Loucy (cell line): Measurements from ENCODE around the gene TAS1R3.

Experiments used
- H2AFZ ChIP-seq: fragments of 200-600 bp; sonication (generic); 2 replicates; pipeline ENCODE4 v1.6.0; 2016; ENCODE audit warnings: antibody characterized with exemption, mild to moderate bottlenecking, low read length, moderate library complexity
- H3F3A ChIP-seq: fragments of 200-600 bp; 2 replicates; pipeline ENCODE4 v1.6.0; 2016; ENCODE audit warnings: antibody characterized with exemption, low read depth, mild to moderate bottlenecking
- H3K27me3 ChIP-seq: fragments of 200-600 bp; sonication (generic); 2 replicates; pipeline ENCODE4 v1.6.1; 2014; ENCODE audit warnings: low read length, mild to moderate bottlenecking; ENCODE audit not compliant: insufficient read depth, poor library complexity, severe bottlenecking
- H3K36me3 ChIP-seq: fragments of 200-600 bp; sonication (generic); 2 replicates; pipeline ENCODE4 v1.6.1; 2016; ENCODE audit warnings: low read length; ENCODE audit not compliant: insufficient read depth
- H3K4me1 ChIP-seq: fragments of 200-600 bp; sonication (generic); 2 replicates; pipeline ENCODE4 v1.5.1; 2014; ENCODE audit warnings: low read length, mild to moderate bottlenecking; ENCODE audit not compliant: insufficient read depth, poor library complexity, severe bottlenecking
- H3K4me2 ChIP-seq: fragments of 200-600 bp; sonication (generic); 2 replicates; pipeline ENCODE4 v1.6.0; 2014; ENCODE audit warnings: antibody characterized with exemption, low read length, low read depth, mild to moderate bottlenecking; ENCODE audit not compliant: poor library complexity, severe bottlenecking
- H3K4me3 ChIP-seq: fragments of 200-600 bp; sonication (generic); 2 replicates; pipeline ENCODE4 v1.5.1; 2014; ENCODE audit warnings: low read length, mild to moderate bottlenecking, mixed read lengths; ENCODE audit not compliant: poor library complexity, severe bottlenecking
- H3K79me2 ChIP-seq: fragments of 200-600 bp; sonication (generic); 2 replicates; pipeline ENCODE4 v1.6.1; 2014; ENCODE audit warnings: low read length; ENCODE audit not compliant: insufficient read depth
- H3K9ac ChIP-seq: fragments of 200-600 bp; sonication (generic); 2 replicates; pipeline ENCODE4 v1.6.0; 2014; ENCODE audit warnings: mild to moderate bottlenecking, low read depth, low read length, moderate library complexity; ENCODE audit not compliant: poor library complexity, severe bottlenecking
- H3K9me2 ChIP-seq: fragments of 200-600 bp; sonication (generic); replicated peaks from 2 replicates; pipeline ENCODE4 v1.6.1; 2016; ENCODE audit warnings: low read depth, low read length, mixed read lengths
- H3K9me3 ChIP-seq: fragments of 200-600 bp; sonication (generic); 2 replicates; pipeline ENCODE4 v1.6.1; 2014; ENCODE audit warnings: mild to moderate bottlenecking, antibody characterized with exemption, low read length, low read depth; ENCODE audit not compliant: insufficient read depth
- H4K20me1 ChIP-seq: fragments of 200-600 bp; sonication (generic); 2 replicates; pipeline ENCODE4 v1.6.0; 2014; ENCODE audit warnings: antibody characterized with exemption, low read length, mild to moderate bottlenecking; ENCODE audit not compliant: insufficient read depth, poor library complexity, severe bottlenecking
- CTCF ChIP-seq: fragments of 200-600 bp; sonication (generic); conservative IDR thresholded peaks from 2 replicates; pipeline ENCODE4 v1.5.1; 2014; ENCODE audit warnings: mild to moderate bottlenecking, antibody characterized with exemption, low read length
- EZH2phosphoT487 ChIP-seq: fragments of 200-600 bp; IDR thresholded peaks from 2 replicates; pipeline ENCODE4 v1.6.1; 2018; ENCODE audit warnings: antibody characterized with exemption, mild to moderate bottlenecking, moderate library complexity, borderline replicate concordance

The TAS1R3 gene

GRCh38 chr1:1356166-1356795 lies 25.2 kb downstream of the TAS1R3 start:
- H4K20me1 ChIP-seq = no peaks in the 10 kb centered on the region
- no peak overlapping the region for H3K9ac ChIP-seq

GRCh38 chr1:1356796-1357401 lies 25.8 kb downstream of the TAS1R3 start:
- Histone ChIP-seq H3K9ac (no peak overlapping the region), H3F3A (no peaks in the 10 kb centered on the region), H3K27me3 (no peaks in the 10 kb centered on the region), H3K36me3 (no peaks in the 10 kb centered on the region), H4K20me1 (no peaks in the 10 kb centered on the region), H3K4me1 (no peaks in the 10 kb centered on the region), H3K4me3 (no peak overlapping the region), H3K79me2 (no peaks in the 10 kb centered on the region), H3K9me3 (no peaks in the 10 kb centered on the region), H3K4me2 (no peak overlapping the region), H3K9me2 (no peaks in the 10 kb centered on the region), H2AFZ (no peak overlapping the region)
- TF ChIP-seq EZH2phosphoT487 (no peak), CTCF (no peak)

More at GRCh38 chr1:1356166-1356795, 25.2 kb downstream of the TAS1R3 start:
- H3K4me1 ChIP-seq = no peaks in the 10 kb centered on the region
- no peaks in the 10 kb centered on the region for H3K27me3 ChIP-seq
- H3K4me2 ChIP-seq = no peak overlapping the region
- TF ChIP-seq EZH2phosphoT487 (no peak), CTCF (no peak)
- H3K36me3 ChIP-seq = no peaks in the 10 kb centered on the region
- H3K9me3 ChIP-seq = no peaks in the 10 kb centered on the region
- H3K79me2 ChIP-seq = no peaks in the 10 kb centered on the region
- no peaks in the 10 kb centered on the region for H3F3A ChIP-seq
- H2AFZ ChIP-seq = no peak overlapping the region
- no peak overlapping the region for H3K4me3 ChIP-seq
- no peaks in the 10 kb centered on the region for H3K9me2 ChIP-seq

- no peaks in the 10 kb centered on the region for H3K9me3 ChIP-seq
Observed at GRCh38 chr1:1357871-1358432, 26.9 kb downstream of the TAS1R3 start.

More at GRCh38 chr1:1357871-1358432, 26.9 kb downstream of the TAS1R3 start:
- no peaks in the 10 kb centered on the region for H3F3A ChIP-seq
- H3K9ac ChIP-seq = no peak overlapping the region
- no peaks in the 10 kb centered on the region for H3K27me3 ChIP-seq
- H2AFZ ChIP-seq = no peak overlapping the region
- no peak for TF ChIP-seq EZH2phosphoT487
- TF ChIP-seq CTCF = no peak
- no peaks in the 10 kb centered on the region for H3K79me2 ChIP-seq
- no peak overlapping the region for H3K4me3 ChIP-seq
- H3K4me2 ChIP-seq = no peak overlapping the region
- no peaks in the 10 kb centered on the region for H3K36me3 ChIP-seq
- no peaks in the 10 kb centered on the region for H4K20me1 ChIP-seq
- H3K9me2 ChIP-seq = no peaks in the 10 kb centered on the region
- H3K4me1 ChIP-seq = no peaks in the 10 kb centered on the region
